Measurements from ENCODE around the gene CDC27. TPM values are rescaled to one million over a fixed set of nuclear protein-coding genes. Genes with fewer than 3 reads are reported as not detected.
"Not testable (repeated sequence)": the region's sequence is repeated elsewhere in the genome, so short reads cannot be mapped to it uniquely, and the experiment has no call there.

CDC27 gene
- total RNA-seq, 1 experiment from 2014 or later = 146 TPM

DNA sequence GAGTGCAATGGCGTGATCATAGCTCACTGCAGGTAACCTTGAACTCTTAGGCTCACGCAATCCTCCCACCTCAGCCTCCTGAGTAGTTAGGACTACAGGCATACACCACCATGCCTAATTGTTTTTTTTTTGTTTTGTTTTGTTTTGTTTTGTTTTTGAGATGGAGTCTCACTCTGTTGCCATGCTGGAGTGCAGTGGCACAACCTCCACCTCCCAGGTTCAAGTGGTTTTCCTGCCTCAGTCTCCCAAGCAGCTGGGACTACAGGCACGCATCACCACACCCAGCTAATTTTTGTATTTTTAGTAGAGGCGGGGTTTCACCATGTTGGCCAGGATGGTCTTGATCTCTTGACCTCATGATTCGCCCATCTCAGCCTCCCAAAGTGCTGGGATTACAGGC lies 54.7 kb downstream of the CDC27 start:
- H3K9ac ChIP-seq (ENCODE audit: low read length); H3K27ac ChIP-seq (ENCODE audit: low read length); H3K4me3 ChIP-seq (ENCODE audit: low read length); H3K79me2 ChIP-seq (ENCODE audit: low read length); H3K4me1 ChIP-seq (ENCODE audit: low read length); H3K4me2 ChIP-seq (ENCODE audit: low read depth, low read length, poor library complexity, severe bottlenecking); DNase-seq; H3K27me3 ChIP-seq (ENCODE audit: low read length); H3K9me3 ChIP-seq (ENCODE audit: low read length); H3K9me2 ChIP-seq (replicated peaks; ENCODE audit: insufficient read depth, low read length); H4K20me1 ChIP-seq (ENCODE audit: insufficient read depth, low read depth, low read length); H2AFZ ChIP-seq (ENCODE audit: low read length): not testable (repeated sequence)
- H3K36me3 ChIP-seq (ENCODE audit: insufficient read depth, low read length) = peaks cover 60% of the 10 kb centered on the region

DNA sequence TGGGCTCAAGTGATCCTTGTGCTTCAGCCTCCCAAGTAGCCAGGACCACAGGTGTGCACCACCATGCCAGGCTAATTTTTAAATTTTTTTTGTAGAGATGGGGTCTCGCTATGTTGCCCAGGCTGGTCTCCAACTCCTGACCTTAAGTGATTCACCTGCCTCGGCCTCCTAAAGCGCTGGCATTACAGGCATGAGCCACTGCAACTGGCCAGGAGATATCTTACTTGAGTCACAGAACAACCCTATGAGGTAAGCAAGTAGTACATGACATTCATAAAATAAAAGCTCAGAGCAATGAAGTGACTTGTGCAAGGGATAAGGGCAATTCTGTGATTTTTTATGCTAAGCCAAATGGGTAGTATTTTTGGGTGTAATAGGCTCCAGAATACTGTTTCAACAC lies 57.3 kb downstream of the CDC27 start:
- Histone ChIP-seq H4K20me1 (ENCODE audit: insufficient read depth, low read depth, low read length) (no peaks in the 10 kb centered on the region), H3K79me2 (ENCODE audit: low read length) (peaks cover 5% of the 10 kb centered on the region; the same call in 1 of the 2 replicates), H3K36me3 (ENCODE audit: insufficient read depth, low read length) (peaks cover 55% of the 10 kb centered on the region), H3K4me2 (ENCODE audit: low read depth, low read length, poor library complexity, severe bottlenecking) (no peak overlapping the region), H3K4me3 (ENCODE audit: low read length) (no peak overlapping the region), H3K9me2 (replicated peaks; ENCODE audit: insufficient read depth, low read length) (no peaks in the 10 kb centered on the region), H2AFZ (ENCODE audit: low read length) (no peak overlapping the region), H3K27ac (ENCODE audit: low read length) (no peak overlapping the region), H3K9me3 (ENCODE audit: low read length) (no peaks in the 10 kb centered on the region), H3K4me1 (ENCODE audit: low read length) (no peaks in the 10 kb centered on the region), H3K27me3 (ENCODE audit: low read length) (no peaks in the 10 kb centered on the region), H3K9ac (ENCODE audit: low read length) (no peak overlapping the region)
- no peak for DNase-seq

GRCh38 chr17:47126835-47127234 lies 62.3 kb downstream of the CDC27 start:
- DNase-seq; H3K27ac ChIP-seq (ENCODE audit: low read length); H3K27me3 ChIP-seq (ENCODE audit: low read length); H3K9ac ChIP-seq (ENCODE audit: low read length); H3K4me2 ChIP-seq (ENCODE audit: low read depth, low read length, poor library complexity, severe bottlenecking); H3K9me2 ChIP-seq (replicated peaks; ENCODE audit: insufficient read depth, low read length); H3K4me3 ChIP-seq (ENCODE audit: low read length); H3K4me1 ChIP-seq (ENCODE audit: low read length); H3K79me2 ChIP-seq (ENCODE audit: low read length); H4K20me1 ChIP-seq (ENCODE audit: insufficient read depth, low read depth, low read length); H3K9me3 ChIP-seq (ENCODE audit: low read length); H2AFZ ChIP-seq (ENCODE audit: low read length): not testable (repeated sequence)
- peaks cover 58% of the 10 kb centered on the region for H3K36me3 ChIP-seq (ENCODE audit: insufficient read depth, low read length)

GRCh38 chr17:47123262-47123661 lies 65.8 kb downstream of the CDC27 start:
- H4K20me1 ChIP-seq (ENCODE audit: insufficient read depth, low read depth, low read length); H3K9me2 ChIP-seq (replicated peaks; ENCODE audit: insufficient read depth, low read length); H3K79me2 ChIP-seq (ENCODE audit: low read length); H3K9ac ChIP-seq (ENCODE audit: low read length); H3K27me3 ChIP-seq (ENCODE audit: low read length); H3K4me1 ChIP-seq (ENCODE audit: low read length); H3K4me3 ChIP-seq (ENCODE audit: low read length); H3K4me2 ChIP-seq (ENCODE audit: low read depth, low read length, poor library complexity, severe bottlenecking); DNase-seq; H3K27ac ChIP-seq (ENCODE audit: low read length); H3K9me3 ChIP-seq (ENCODE audit: low read length); H2AFZ ChIP-seq (ENCODE audit: low read length): not testable (repeated sequence)
- peaks cover 62% of the 10 kb centered on the region; the same call in 1 of the 2 replicates for H3K36me3 ChIP-seq (ENCODE audit: insufficient read depth, low read length)

GRCh38 chr17:47120521-47121095 lies 68.5 kb downstream of the CDC27 start:
- Histone ChIP-seq H3K36me3 (ENCODE audit: insufficient read depth, low read length) (peaks cover 56% of the 10 kb centered on the region; the same call in 1 of the 2 replicates), H3K4me1 (ENCODE audit: low read length) (no peaks in the 10 kb centered on the region), H3K4me3 (ENCODE audit: low read length) (no peak overlapping the region), H3K4me2 (ENCODE audit: low read depth, low read length, poor library complexity, severe bottlenecking) (no peak overlapping the region), H3K9me2 (replicated peaks; ENCODE audit: insufficient read depth, low read length) (no peaks in the 10 kb centered on the region), H3K9ac (ENCODE audit: low read length) (no peak overlapping the region), H3K27me3 (ENCODE audit: low read length) (no peaks in the 10 kb centered on the region), H3K79me2 (ENCODE audit: low read length) (no peaks in the 10 kb centered on the region), H2AFZ (ENCODE audit: low read length) (no peak overlapping the region), H4K20me1 (ENCODE audit: insufficient read depth, low read depth, low read length) (no peaks in the 10 kb centered on the region), H3K27ac (ENCODE audit: low read length) (no peak overlapping the region), H3K9me3 (ENCODE audit: low read length) (no peaks in the 10 kb centered on the region)
- DNase-seq = no peak

DNA sequence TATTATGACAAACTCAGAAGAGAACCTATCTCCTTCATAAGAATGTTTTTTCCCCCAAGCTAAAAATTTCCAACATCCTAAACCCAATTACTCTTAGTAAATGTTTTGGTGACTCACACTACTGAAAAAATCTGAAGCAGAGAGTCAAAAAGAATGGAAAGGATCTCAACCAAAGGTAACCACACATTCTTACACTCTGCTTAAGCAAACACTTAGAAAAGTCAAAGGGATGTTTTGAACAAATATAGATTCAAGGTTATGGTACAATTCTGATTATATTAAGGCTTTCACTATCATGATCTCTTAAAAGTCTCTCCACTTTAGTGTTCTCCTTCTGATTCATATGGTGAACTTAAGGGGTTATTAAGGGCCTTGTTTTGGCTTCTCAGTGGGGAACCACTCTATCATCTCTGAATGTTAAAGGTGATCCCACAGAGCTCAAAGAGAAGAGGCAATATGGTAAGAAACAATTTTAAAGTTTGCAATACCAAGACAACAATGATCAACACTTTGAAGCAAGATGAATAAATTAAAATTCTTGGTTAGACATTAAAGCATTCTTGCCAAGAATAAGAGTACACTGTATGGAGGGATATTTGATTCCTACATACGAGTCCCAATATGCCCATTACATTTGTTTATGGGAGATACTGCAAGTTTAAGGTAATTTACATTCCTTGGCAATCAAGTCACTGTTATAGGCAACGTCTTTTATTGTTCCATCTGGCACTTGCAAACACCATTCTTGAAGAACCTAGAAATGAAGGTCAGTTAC lies 69.2 kb downstream of the CDC27 start:
- Histone ChIP-seq H2AFZ (ENCODE audit: low read length) (no peak overlapping the region), H3K79me2 (ENCODE audit: low read length) (no peaks in the 10 kb centered on the region)

DNA sequence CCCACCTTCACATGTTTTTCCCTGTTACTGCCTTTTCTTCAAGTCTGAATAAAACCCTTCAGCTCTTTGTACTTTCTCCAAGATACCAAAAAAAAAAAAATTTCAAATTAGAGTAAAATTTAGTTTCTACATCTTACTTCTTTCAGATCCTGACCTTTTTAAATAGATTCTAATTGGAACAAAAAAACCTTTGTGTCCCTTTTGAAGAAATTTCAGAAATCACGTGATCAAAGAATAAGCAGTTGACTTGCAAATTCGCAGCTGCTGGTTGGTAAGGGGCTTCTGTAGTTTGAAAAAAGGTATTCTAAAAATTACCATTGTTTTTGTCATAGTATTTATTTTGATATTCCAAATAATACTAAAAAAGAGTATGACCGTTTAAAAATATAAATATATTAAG lies 71.7 kb downstream of the CDC27 start:
- Histone ChIP-seq H3K4me1 (ENCODE audit: low read length) (no peaks in the 10 kb centered on the region), H3K9me3 (ENCODE audit: low read length) (no peaks in the 10 kb centered on the region), H3K36me3 (ENCODE audit: insufficient read depth, low read length) (peaks cover 48% of the 10 kb centered on the region; the same call in 1 of the 2 replicates), H3K27me3 (ENCODE audit: low read length) (no peaks in the 10 kb centered on the region), H3K9ac (ENCODE audit: low read length) (no peak overlapping the region), H3K27ac (ENCODE audit: low read length) (no peak overlapping the region), H3K79me2 (ENCODE audit: low read length) (no peaks in the 10 kb centered on the region), H4K20me1 (ENCODE audit: insufficient read depth, low read depth, low read length) (no peaks in the 10 kb centered on the region), H3K4me3 (ENCODE audit: low read length) (no peak overlapping the region), H3K9me2 (replicated peaks; ENCODE audit: insufficient read depth, low read length) (no peaks in the 10 kb centered on the region), H3K4me2 (ENCODE audit: low read depth, low read length, poor library complexity, severe bottlenecking) (no peak overlapping the region), H2AFZ (ENCODE audit: low read length) (no peak overlapping the region)
- no peak for DNase-seq

More for the DNA sequence above, 69.2 kb downstream of the CDC27 start:
- Histone ChIP-seq H3K4me2 (ENCODE audit: low read depth, low read length, poor library complexity, severe bottlenecking) (no peak overlapping the region), H3K9me3 (ENCODE audit: low read length) (no peaks in the 10 kb centered on the region), H3K27me3 (ENCODE audit: low read length) (no peaks in the 10 kb centered on the region), H3K9ac (ENCODE audit: low read length) (no peak overlapping the region), H3K27ac (ENCODE audit: low read length) (no peak overlapping the region), H3K36me3 (ENCODE audit: insufficient read depth, low read length) (peaks cover 56% of the 10 kb centered on the region; the same call in 1 of the 2 replicates), H3K4me3 (ENCODE audit: low read length) (no peak overlapping the region), H3K4me1 (ENCODE audit: low read length) (no peaks in the 10 kb centered on the region), H4K20me1 (ENCODE audit: insufficient read depth, low read depth, low read length) (no peaks in the 10 kb centered on the region), H3K9me2 (replicated peaks; ENCODE audit: insufficient read depth, low read length) (no peaks in the 10 kb centered on the region)
- DNase-seq = no peak

DNA sequence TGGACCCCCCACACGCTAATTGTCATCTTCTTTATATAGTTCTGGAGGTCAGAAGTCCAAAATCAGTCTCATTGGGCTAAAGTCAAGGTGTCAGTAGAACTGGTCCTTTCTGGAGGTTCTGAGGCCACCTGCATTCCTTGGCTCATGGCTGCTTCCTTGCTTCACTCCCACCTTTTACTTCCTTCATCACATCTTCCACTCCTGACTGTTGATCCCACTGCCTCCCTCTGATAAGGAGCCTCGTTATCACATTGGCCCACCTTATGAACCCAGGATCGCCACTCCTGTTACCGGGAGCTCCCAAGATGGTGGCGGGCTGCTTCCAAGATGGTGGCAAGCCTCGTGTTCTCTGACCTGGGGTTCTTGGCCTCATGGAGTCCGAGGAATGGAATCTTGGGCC lies 83.0 kb downstream of the CDC27 start:
- Histone ChIP-seq H3K9me2 (replicated peaks; ENCODE audit: insufficient read depth, low read length) (no peaks in the 10 kb centered on the region), H3K9me3 (ENCODE audit: low read length) (no peaks in the 10 kb centered on the region), H3K27ac (ENCODE audit: low read length) (no peak overlapping the region), H2AFZ (ENCODE audit: low read length) (no peak overlapping the region), H3K4me3 (ENCODE audit: low read length) (no peak overlapping the region), H3K36me3 (ENCODE audit: insufficient read depth, low read length) (no peaks in the 10 kb centered on the region), H3K9ac (ENCODE audit: low read length) (no peak overlapping the region), H3K27me3 (ENCODE audit: low read length) (no peaks in the 10 kb centered on the region), H3K4me2 (ENCODE audit: low read depth, low read length, poor library complexity, severe bottlenecking) (no peak overlapping the region), H4K20me1 (ENCODE audit: insufficient read depth, low read depth, low read length) (no peaks in the 10 kb centered on the region), H3K4me1 (ENCODE audit: low read length) (no peaks in the 10 kb centered on the region; the same call in 1 of the 2 replicates), H3K79me2 (ENCODE audit: low read length) (no peaks in the 10 kb centered on the region)
- no peak for DNase-seq

Data from Karpas-422 (cell line).